Osteoblast (primary cell): ENCODE data around the gene ZNF385A. TPM values are rescaled to one million over a fixed set of nuclear protein-coding genes. Genes with fewer than 3 reads are reported as not detected.

Experiments
- DNase-seq: peaks from one replicate; pipeline ENCODE4 v3.0.0; 2011; ENCODE audit warnings: low spot score, mixed read lengths; ENCODE audit not compliant: insufficient read length; ENCODE audit errors: missing footprints
- H2AFZ ChIP-seq: 2 replicates; pipeline ENCODE4 v1.6.0; 2011; ENCODE audit warnings: mild to moderate bottlenecking, low read length
- H3K27ac ChIP-seq: 2 replicates; pipeline ENCODE4 v1.5.1; 2011; ENCODE audit warnings: mild to moderate bottlenecking, low read depth, low read length, moderate library complexity
- H3K27me3 ChIP-seq: 2 replicates; pipeline ENCODE4 v1.6.0; 2012; ENCODE audit warnings: mild to moderate bottlenecking, control low read depth, inconsistent platforms, low read length, moderate library complexity; ENCODE audit not compliant: insufficient read depth
- H3K36me3 ChIP-seq: 2 replicates; pipeline ENCODE4 v1.5.1; 2011; ENCODE audit warnings: mild to moderate bottlenecking, low read length, control low read depth, moderate library complexity; ENCODE audit not compliant: insufficient read depth
- H3K4me1 ChIP-seq: 2 replicates; pipeline ENCODE4 v1.5.1; 2011; ENCODE audit warnings: mild to moderate bottlenecking, low read length, control low read depth, moderate library complexity; ENCODE audit not compliant: insufficient read depth
- H3K4me2 ChIP-seq: 2 replicates; pipeline ENCODE4 v1.6.0; 2011; ENCODE audit warnings: mild to moderate bottlenecking, low read length; ENCODE audit not compliant: insufficient read depth
- H3K4me3 ChIP-seq: fragments of 200-600 bp; sonication (generic); 3 replicates; pipeline ENCODE4 v1.5.1; 2012; ENCODE audit warnings: mild to moderate bottlenecking, low read length, inconsistent platforms; ENCODE audit not compliant: insufficient read depth
- H3K79me2 ChIP-seq: 2 replicates; pipeline ENCODE4 v1.6.0; 2012; ENCODE audit warnings: mild to moderate bottlenecking, low read length, control low read depth, inconsistent platforms; ENCODE audit not compliant: insufficient read depth
- H3K9me3 ChIP-seq: 2 replicates; pipeline ENCODE4 v1.5.1; 2011; ENCODE audit warnings: low read depth, low read length, control low read depth
- H4K20me1 ChIP-seq: 2 replicates; pipeline ENCODE4 v1.6.0; 2012; ENCODE audit warnings: mild to moderate bottlenecking, low read length, control low read depth; ENCODE audit not compliant: insufficient read depth
- total RNA-seq: library from RNA; depleted of rRNA; stranded (reverse); fragments of >200 nt; gene quantifications from 2 replicates; pipeline ENCODE4 v1.2.3, GENCODE V29; 2012
- TF ChIP-seq, protein P1 (sequence below): IDR thresholded peaks from 2 replicates; pipeline ENCODE4 v1.5.1; 2011; ENCODE audit warnings: mild to moderate bottlenecking, low read depth, low read length, moderate library complexity; ENCODE audit errors: extremely low read depth

The ZNF385A gene
- total RNA-seq, 1 donor, result 0.72 TPM

DNA sequence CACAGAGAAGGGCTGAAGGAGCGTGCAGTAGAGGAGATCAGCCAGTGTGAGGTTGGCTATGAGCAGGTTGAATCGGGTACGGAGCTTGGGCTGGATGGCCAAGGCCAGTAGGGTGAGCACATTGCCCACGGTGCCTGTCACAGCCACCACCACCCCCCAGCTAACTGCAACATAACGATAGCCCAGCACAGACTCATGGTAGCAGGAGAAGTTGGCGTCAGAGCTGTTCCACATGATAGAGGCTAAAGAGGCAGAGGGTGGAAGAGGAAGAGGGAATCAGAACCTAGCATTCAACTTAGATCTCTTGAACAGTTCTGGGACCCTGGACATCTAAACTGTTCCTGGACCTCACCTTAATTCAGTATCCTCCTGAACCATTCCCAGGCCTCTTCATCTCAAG is 20.9 kb downstream of the ZNF385A start:
- peaks cover 24% of the 10 kb centered on the region for H3K4me1 ChIP-seq
- TF ChIP-seq, protein P1, sequence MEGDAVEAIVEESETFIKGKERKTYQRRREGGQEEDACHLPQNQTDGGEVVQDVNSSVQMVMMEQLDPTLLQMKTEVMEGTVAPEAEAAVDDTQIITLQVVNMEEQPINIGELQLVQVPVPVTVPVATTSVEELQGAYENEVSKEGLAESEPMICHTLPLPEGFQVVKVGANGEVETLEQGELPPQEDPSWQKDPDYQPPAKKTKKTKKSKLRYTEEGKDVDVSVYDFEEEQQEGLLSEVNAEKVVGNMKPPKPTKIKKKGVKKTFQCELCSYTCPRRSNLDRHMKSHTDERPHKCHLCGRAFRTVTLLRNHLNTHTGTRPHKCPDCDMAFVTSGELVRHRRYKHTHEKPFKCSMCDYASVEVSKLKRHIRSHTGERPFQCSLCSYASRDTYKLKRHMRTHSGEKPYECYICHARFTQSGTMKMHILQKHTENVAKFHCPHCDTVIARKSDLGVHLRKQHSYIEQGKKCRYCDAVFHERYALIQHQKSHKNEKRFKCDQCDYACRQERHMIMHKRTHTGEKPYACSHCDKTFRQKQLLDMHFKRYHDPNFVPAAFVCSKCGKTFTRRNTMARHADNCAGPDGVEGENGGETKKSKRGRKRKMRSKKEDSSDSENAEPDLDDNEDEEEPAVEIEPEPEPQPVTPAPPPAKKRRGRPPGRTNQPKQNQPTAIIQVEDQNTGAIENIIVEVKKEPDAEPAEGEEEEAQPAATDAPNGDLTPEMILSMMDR, result no peak
- no peak overlapping the region for H2AFZ ChIP-seq
- no peaks in the 10 kb centered on the region for H3K36me3 ChIP-seq
- no peaks in the 10 kb centered on the region for H3K9me3 ChIP-seq
- no peaks in the 10 kb centered on the region for H3K27me3 ChIP-seq
- no peak overlapping the region for H3K4me2 ChIP-seq
- no peak overlapping the region for H3K4me3 ChIP-seq
- DNase-seq, result no peak
- H4K20me1 ChIP-seq, result no peaks in the 10 kb centered on the region
- H3K27ac ChIP-seq, result no peak overlapping the region
- H3K79me2 ChIP-seq, result no peaks in the 10 kb centered on the region

GRCh38 chr12:54363047-54363446 is 21.5 kb downstream of the ZNF385A start:
- Histone ChIP-seq H3K27me3 (no peaks in the 10 kb centered on the region), H3K4me2 (no peak overlapping the region), H3K27ac (no peak overlapping the region), H3K9me3 (no peaks in the 10 kb centered on the region), H3K4me1 (peaks cover 25% of the 10 kb centered on the region), H3K4me3 (no peak overlapping the region), H3K36me3 (no peaks in the 10 kb centered on the region), H2AFZ (no peak overlapping the region), H4K20me1 (no peaks in the 10 kb centered on the region), H3K79me2 (no peaks in the 10 kb centered on the region)
- TF ChIP-seq, protein P1, result no peak
- no peak for DNase-seq

- Histone ChIP-seq H3K27me3 (no peaks in the 10 kb centered on the region), H3K4me1 (peaks cover 28% of the 10 kb centered on the region), H3K4me3 (no peak overlapping the region), H3K9me3 (no peaks in the 10 kb centered on the region), H3K79me2 (no peaks in the 10 kb centered on the region), H3K36me3 (no peaks in the 10 kb centered on the region), H3K4me2 (peak overlapping the region; percentile 90), H3K27ac (peak overlapping the region; percentile 97), H2AFZ (peak overlapping the region; percentile 40), H4K20me1 (no peaks in the 10 kb centered on the region)
- TF ChIP-seq, protein P1, result peak; percentile 75
- DNase-seq, result peak; percentile 85
Measured at GRCh38 chr12:54360717-54361456, 23.6 kb downstream of the ZNF385A start.

DNA sequence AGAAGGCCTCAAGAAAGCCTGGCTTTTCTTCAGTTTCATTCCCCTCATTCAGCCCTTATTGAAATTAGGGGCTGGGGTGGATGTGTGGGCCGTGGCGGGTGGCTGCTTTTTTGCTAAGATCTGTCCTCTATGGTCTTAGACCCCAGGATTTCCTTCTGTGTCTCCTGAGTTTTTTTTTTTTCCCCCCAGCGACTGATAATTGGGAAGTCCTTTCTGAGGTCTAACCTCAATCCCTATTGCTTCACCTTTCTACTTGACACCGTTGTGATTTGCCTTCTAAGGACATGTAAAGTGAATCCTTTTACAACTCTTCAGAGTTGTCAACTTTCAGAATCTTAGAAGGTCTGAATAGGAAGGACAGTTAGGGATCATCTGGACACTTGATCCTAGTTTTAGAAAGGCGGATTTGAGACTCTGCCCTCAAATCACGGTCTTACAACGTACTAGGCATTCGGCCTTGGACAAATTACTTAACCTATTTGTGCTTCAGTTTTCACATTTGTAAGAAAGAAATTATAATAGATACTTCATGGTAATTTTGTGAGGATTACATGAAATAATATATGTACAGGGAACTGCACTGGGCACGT is 24.7 kb downstream of the ZNF385A start:
- Histone ChIP-seq H4K20me1 (no peaks in the 10 kb centered on the region), H3K4me1 (peaks cover 28% of the 10 kb centered on the region), H3K36me3 (no peaks in the 10 kb centered on the region), H3K4me3 (peak overlapping the region; percentile 88), H3K27me3 (no peaks in the 10 kb centered on the region), H2AFZ (peak overlapping the region; percentile 73), H3K79me2 (no peaks in the 10 kb centered on the region), H3K27ac (peak overlapping the region; percentile 97), H3K9me3 (no peaks in the 10 kb centered on the region), H3K4me2 (peak overlapping the region; percentile 90)
- TF ChIP-seq, protein P1, result no peak
- peak; percentile 66 for DNase-seq
